GM12874 (cell line): ENCODE measurements around the gene RAB6B.

Experiments used
- CTCF ChIP-seq: IDR thresholded peaks from 2 replicates; pipeline ENCODE4 v1.5.1; 2011; ENCODE audit warnings: low read depth, mild to moderate bottlenecking, control low read depth, low read length, moderate library complexity; ENCODE audit not compliant: insufficient read depth

The RAB6B gene

DNA sequence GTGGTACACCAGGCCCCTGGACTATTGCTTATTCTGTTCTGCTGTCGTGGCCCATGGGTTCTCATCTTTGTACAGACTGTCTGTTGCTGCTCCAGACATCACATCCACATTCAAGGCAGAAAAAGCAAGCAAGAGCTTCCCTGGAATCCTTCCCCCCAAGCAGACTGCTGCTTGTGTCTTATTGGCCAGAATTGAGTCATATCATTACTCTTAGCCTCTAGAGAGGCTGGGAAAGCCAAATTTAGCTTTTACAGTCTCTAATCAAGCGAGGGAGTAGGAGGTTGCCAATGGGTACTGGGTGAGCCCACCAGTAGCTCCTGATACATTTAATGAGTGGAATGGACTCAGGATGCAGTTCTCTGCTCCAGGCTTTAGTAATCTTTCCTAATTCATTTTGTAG lies 39.4 kb downstream of the RAB6B start:
- TF ChIP-seq CTCF, result no peak

- TF ChIP-seq CTCF, result no peak
Measured at GRCh38 chr3:133855772-133856171, 39.9 kb downstream of the RAB6B start.

- TF ChIP-seq CTCF, result no peak
Measured at GRCh38 chr3:133855002-133855370, 40.7 kb downstream of the RAB6B start.

- no peak for TF ChIP-seq CTCF
Measured at GRCh38 chr3:133854264-133855001, 41.2 kb downstream of the RAB6B start.

- no peak for TF ChIP-seq CTCF
Measured at GRCh38 chr3:133853925-133854227, 41.8 kb downstream of the RAB6B start.

- no peak for TF ChIP-seq CTCF
Measured at GRCh38 chr3:133853063-133853924, 42.4 kb downstream of the RAB6B start.

- no peak for TF ChIP-seq CTCF
Measured at GRCh38 chr3:133851931-133852330, 43.8 kb downstream of the RAB6B start.
